H1 (cell line): ENCODE results near the gene HHAT. TPM values are rescaled to one million over a fixed set of nuclear protein-coding genes. Genes with fewer than 3 reads are reported as not detected.
A peak's percentile ranks its signal among the peaks of the same experiment; 100 is the strongest.

Source experiments
- EGR1 ChIP-seq: IDR thresholded peaks from 2 replicates; pipeline ENCODE4 v1.6.1; 2011; ENCODE audit warnings: low read depth, low read length, borderline replicate concordance
- NRF1 ChIP-seq: IDR thresholded peaks from 2 replicates; pipeline ENCODE4 v1.6.1; 2011; ENCODE audit warnings: mild to moderate bottlenecking, low read depth, low read length, improper control_type of control experiment
- SIN3A ChIP-seq, 2 experiments: IDR thresholded peaks in 1 of 2; conservative IDR thresholded peaks in 1 of 2; 2 replicates each; pipeline ENCODE4 v1.6.1; 2011 to 2012; ENCODE audit warnings: low read length in 2 of 2, improper control_type of control experiment in 1 of 2, low read depth in 1 of 2, mild to moderate bottlenecking in 1 of 2
- SP2 ChIP-seq: IDR thresholded peaks from 2 replicates; pipeline ENCODE4 v1.6.1; 2012; ENCODE audit warnings: mild to moderate bottlenecking, low read length, inconsistent platforms
- ZNF274 ChIP-seq: IDR thresholded peaks from 2 replicates; pipeline ENCODE4 v1.7.0; 2012; ENCODE audit warnings: low read length, borderline replicate concordance; ENCODE audit errors: extremely low read depth
- polyA plus RNA-seq, 7 experiments: library from polyadenylated mRNA; depleted of rRNA in 3 of 7; stranded (reverse) in 5 of 7; unstranded in 2 of 7; fragments of >200 nt in 5 of 7; fragments of 200-250 nt in 2 of 7; gene quantifications; 1 replicate in 5 of 7; 2 replicates in 1 of 7; 4 replicates in 1 of 7; pipeline versions ENCODE4 v1.2.1 to v1.2.3, GENCODE V29; 2011 to 2013; ENCODE audit warnings: missing spikeins in 2 of 7, mixed read lengths in 2 of 7
- total RNA-seq: library from RNA; stranded (reverse); fragmentation: NEBNext Ultra II Directional; extraction: Animal tissue kit (Norgen Biotek cat#: 25700); gene quantifications from 2 replicates; pipeline ENCODE4 v1.2.1, GENCODE V29; 2021

Gene HHAT
- total and polyA plus RNA-seq, 2 of the 8 experiments (the other 6 are each of a cell fraction or from before 2014, with no cell fraction given) = 0.15 to 0.51 TPM

DNA sequence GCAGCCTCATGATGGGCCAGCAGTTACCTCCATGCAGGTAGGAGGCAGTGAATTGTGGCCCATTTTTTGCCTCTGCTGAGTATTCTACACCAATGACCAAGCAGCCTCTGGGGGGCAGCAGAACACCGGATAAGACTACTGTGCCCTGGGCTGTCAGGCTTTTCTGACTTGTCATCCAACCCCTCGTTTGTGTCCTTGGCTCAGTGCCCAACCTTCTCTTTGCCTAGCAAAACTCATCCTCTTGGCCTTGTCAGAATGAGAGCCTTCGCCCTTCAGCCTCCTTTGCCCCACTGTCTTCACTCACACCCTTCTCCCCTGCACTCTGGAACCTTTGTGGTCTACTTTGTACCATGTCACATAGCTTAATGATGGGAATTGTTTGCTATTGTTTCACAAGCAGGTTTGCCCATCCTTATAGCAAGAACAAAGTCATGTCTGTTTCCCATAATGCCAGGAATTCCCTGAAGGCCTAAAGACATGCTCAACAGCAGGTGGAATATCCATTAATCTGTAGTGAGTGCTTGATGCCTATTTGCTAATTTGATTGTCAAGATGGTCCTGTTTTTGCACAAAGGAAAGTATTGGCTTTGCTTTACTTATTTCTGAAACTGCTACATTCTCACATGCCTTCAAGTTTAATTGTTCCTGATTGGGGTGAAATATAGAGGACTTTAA, 255.9 kb downstream of the HHAT start (continued):
- TF ChIP-seq NRF1 (no peak), ZNF274 (no peak), SP2 (no peak), SIN3A (conservative IDR thresholded peaks at IDR 0.05 in 1 of 2, IDR thresholded peaks at IDR 0.05 in 1 of 2; ENCODE audit: low read depth in 1 of 2, low read length in 2 of 2) (0 out of 4 replicates have a peak, but pooled peaks of 1 of the 2 experiments have one; percentile 68), EGR1 (no peak)
- TF ChIP-seq, all 59 proteins: peak for 8
